ENCODE measurements around the gene ADK.
"Not testable (repeated sequence)": the region's sequence is repeated elsewhere in the genome, so short reads cannot be mapped to it uniquely, and the experiment has no call there.

ADK gene

DNA sequence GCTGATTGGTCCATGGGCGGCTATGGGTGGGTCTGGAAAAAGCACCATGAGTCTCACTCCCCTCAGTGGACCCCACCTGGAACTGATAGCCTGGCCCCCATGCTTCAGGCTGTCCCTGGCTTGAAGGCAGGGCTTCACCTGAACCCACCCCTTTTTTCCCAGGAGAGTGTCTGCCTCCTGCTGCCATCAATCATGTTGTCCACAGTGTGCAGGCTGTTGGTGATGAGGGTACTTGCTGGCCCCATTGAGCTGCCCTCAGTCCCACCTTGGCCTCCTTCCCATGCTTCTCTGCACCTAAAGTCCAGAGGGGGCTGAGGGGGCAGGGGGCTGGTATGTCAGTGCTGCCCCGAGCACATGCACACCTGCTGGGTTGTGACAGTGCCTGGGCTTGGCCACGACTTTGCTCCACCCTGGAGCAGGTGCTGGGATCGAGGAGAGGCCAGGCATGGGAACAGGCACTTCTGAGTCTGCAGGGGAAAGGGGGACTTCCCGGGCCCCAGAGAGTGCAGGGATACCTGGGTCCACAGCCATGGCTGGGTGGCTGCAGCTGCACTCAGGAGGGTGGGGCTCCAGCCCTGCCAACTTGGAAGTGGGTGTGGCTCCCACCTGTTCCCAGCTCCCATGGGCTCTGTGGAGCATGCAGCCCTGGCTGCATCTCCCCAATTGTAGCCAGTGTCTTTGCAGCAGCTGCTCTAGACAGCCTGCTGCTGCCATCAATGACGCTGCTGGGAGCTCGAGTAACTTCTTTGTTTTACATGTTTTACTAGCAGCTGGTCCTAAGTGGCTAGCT is 56.9 kb downstream of the ADK start:
- Histone ChIP-seq H3K36me3 (ENCODE audit: control insufficient read depth, insufficient read depth, low read length) (peaks cover 18% of the 10 kb centered on the region), H3K4me3 (ENCODE audit: extremely low read depth, insufficient read depth, low read length, poor library complexity, severe bottlenecking) (no peak overlapping the region), H3K27ac (ENCODE audit: low read depth, low read length, severe bottlenecking) (no peak overlapping the region), H3K4me1 (ENCODE audit: control insufficient read depth, insufficient read depth, low read length, poor library complexity, severe bottlenecking) (no peaks in the 10 kb centered on the region), H3K9me3 (ENCODE audit: control insufficient read depth, low read length) (no peaks in the 10 kb centered on the region)
- WGBS, 2 experiments (ENCODE audit: insufficient coverage in 2 of 2): 72% methylated on average over 4 to 6 of the region's 7 CpGs

GRCh38 chr10:74208997-74209396 is 58.0 kb downstream of the ADK start:
- no peaks in the 10 kb centered on the region for H3K9me3 ChIP-seq (ENCODE audit: control insufficient read depth, low read length)
- no peak overlapping the region for H3K4me3 ChIP-seq (ENCODE audit: extremely low read depth, insufficient read depth, low read length, poor library complexity, severe bottlenecking)
- H3K36me3 ChIP-seq (ENCODE audit: control insufficient read depth, insufficient read depth, low read length): peaks cover 13% of the 10 kb centered on the region
- H3K27ac ChIP-seq (ENCODE audit: low read depth, low read length, severe bottlenecking): no peak overlapping the region
- no peaks in the 10 kb centered on the region for H3K4me1 ChIP-seq (ENCODE audit: control insufficient read depth, insufficient read depth, low read length, poor library complexity, severe bottlenecking)
- 89% methylated on average over 1 of the region's 3 CpGs; no CpG with 5 or more reads in 1 of the 2 experiments for WGBS, 2 experiments (ENCODE audit: insufficient coverage in 2 of 2)

DNA sequence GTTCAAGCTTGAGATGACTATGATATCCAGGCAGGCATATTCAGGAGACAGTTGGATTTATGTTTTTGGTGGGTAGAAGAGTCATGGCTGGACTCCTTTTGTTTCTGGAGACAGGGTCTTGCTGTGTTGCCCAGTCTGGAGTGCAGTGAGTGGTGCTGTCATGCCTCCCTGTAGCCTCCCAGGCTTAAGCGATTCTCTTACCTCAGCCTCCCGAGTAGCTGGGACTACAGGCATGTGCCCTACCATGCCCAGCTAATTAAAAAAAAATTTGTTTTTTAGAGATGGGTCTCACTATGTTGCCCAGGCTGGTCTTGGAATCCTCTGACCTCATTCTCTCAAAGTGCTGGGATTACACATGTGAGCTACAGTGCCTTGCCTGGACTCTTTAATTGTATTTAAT is 62.0 kb downstream of the ADK start:
- 100% methylated on average over 2 of the region's 2 CpGs; no CpG with 5 or more reads in 1 of the 2 experiments for WGBS, 2 experiments (ENCODE audit: insufficient coverage in 2 of 2)

DNA sequence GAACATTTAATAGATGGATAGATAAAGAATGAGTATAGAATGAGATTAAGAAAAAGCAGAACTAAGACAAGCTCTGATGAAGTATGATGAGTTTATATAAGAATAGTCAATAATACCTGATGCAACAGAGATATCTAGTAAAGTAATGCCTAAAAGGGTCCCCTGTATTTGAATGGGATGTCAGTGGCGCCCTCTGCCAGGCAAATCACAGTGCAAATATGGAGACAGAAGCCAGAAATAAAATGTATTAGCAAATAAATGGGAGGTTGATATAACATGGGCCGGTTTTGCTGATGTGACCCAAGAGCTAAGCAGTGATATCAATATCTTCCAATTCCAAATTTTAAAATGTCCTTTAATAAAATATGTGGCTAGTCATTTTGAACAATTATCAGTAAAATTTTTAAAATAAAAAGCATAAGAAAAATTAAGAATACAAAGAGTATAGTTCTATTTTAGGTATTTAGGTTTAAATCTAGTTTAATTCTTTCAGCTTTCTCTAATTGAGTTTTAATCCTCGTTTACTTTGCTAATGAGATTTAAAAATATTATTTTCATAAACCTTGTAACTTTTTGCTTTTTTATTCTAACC is 62.6 kb downstream of the ADK start:
- peaks cover 4% of the 10 kb centered on the region for H3K9me3 ChIP-seq (ENCODE audit: control insufficient read depth, low read length)
- WGBS, 2 experiments (ENCODE audit: insufficient coverage in 2 of 2): 80% methylated on average over 1 of the region's 3 CpGs; no CpG with 5 or more reads in 1 of the 2 experiments
- H3K27ac ChIP-seq (ENCODE audit: low read depth, low read length, severe bottlenecking): no peak overlapping the region
- no peaks in the 10 kb centered on the region for H3K4me1 ChIP-seq (ENCODE audit: control insufficient read depth, insufficient read depth, low read length, poor library complexity, severe bottlenecking)
- H3K36me3 ChIP-seq (ENCODE audit: control insufficient read depth, insufficient read depth, low read length): peaks cover 10% of the 10 kb centered on the region
- no peak overlapping the region for H3K4me3 ChIP-seq (ENCODE audit: extremely low read depth, insufficient read depth, low read length, poor library complexity, severe bottlenecking)

More for the DNA sequence above, 62.0 kb downstream of the ADK start:
- Histone ChIP-seq H3K4me1 (ENCODE audit: control insufficient read depth, insufficient read depth, low read length, poor library complexity, severe bottlenecking) (no peaks in the 10 kb centered on the region), H3K4me3 (ENCODE audit: extremely low read depth, insufficient read depth, low read length, poor library complexity, severe bottlenecking) (no peak overlapping the region), H3K36me3 (ENCODE audit: control insufficient read depth, insufficient read depth, low read length) (peaks cover 13% of the 10 kb centered on the region), H3K9me3 (ENCODE audit: control insufficient read depth, low read length) (peaks cover 4% of the 10 kb centered on the region), H3K27ac (ENCODE audit: low read depth, low read length, severe bottlenecking) (no peak overlapping the region)

DNA sequence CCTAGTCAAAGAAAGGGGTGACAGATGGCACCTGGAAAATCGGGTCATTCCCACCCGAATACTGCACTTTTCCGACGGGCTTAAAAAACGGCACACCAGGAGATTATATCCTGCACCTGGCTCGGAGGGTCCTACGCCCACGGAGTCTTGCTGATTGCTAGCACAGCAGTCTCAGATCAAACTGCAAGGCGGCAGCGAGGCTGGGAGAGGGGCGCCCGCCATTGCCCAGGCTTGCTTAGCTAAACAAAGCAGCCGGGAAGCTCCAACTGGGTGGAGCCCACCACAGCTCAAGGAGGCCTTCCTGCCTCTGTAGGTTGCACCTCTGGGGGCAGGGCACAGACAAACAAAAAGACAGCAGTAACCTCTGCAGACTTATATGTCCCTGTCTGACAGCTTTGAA is 66.1 kb downstream of the ADK start:
- not testable (repeated sequence) for H3K9me3 ChIP-seq (ENCODE audit: control insufficient read depth, low read length); H3K27ac ChIP-seq (ENCODE audit: low read depth, low read length, severe bottlenecking); H3K4me1 ChIP-seq (ENCODE audit: control insufficient read depth, insufficient read depth, low read length, poor library complexity, severe bottlenecking); H3K4me3 ChIP-seq (ENCODE audit: extremely low read depth, insufficient read depth, low read length, poor library complexity, severe bottlenecking)
- 93 to 99% methylated on average over 5 to 9 of the region's 13 CpGs for WGBS, 2 experiments (ENCODE audit: insufficient coverage in 2 of 2)
- peaks cover 10% of the 10 kb centered on the region for H3K36me3 ChIP-seq (ENCODE audit: control insufficient read depth, insufficient read depth, low read length)

GRCh38 chr10:74222467-74222866 is 71.4 kb downstream of the ADK start:
- H3K4me1 ChIP-seq (ENCODE audit: control insufficient read depth, insufficient read depth, low read length, poor library complexity, severe bottlenecking); H3K9me3 ChIP-seq (ENCODE audit: control insufficient read depth, low read length); H3K27ac ChIP-seq (ENCODE audit: low read depth, low read length, severe bottlenecking); H3K36me3 ChIP-seq (ENCODE audit: control insufficient read depth, insufficient read depth, low read length); H3K4me3 ChIP-seq (ENCODE audit: extremely low read depth, insufficient read depth, low read length, poor library complexity, severe bottlenecking): not testable (repeated sequence)
- no CpG with 5 or more reads among the region's 4 CpGs for WGBS, 2 experiments (ENCODE audit: insufficient coverage in 2 of 2)

- Histone ChIP-seq H3K4me3 (ENCODE audit: extremely low read depth, insufficient read depth, low read length, poor library complexity, severe bottlenecking) (no peak overlapping the region), H3K36me3 (ENCODE audit: control insufficient read depth, insufficient read depth, low read length) (peaks cover 6% of the 10 kb centered on the region), H3K4me1 (ENCODE audit: control insufficient read depth, insufficient read depth, low read length, poor library complexity, severe bottlenecking) (peaks cover 13% of the 10 kb centered on the region), H3K27ac (ENCODE audit: low read depth, low read length, severe bottlenecking) (peak overlapping the region; percentile 43), H3K9me3 (ENCODE audit: control insufficient read depth, low read length) (no peaks in the 10 kb centered on the region)
- WGBS, 2 experiments (ENCODE audit: insufficient coverage in 2 of 2): 87 to 89% methylated on average over 5 to 6 of the region's 9 CpGs
Observed at GRCh38 chr10:74223755-74224529, 72.9 kb downstream of the ADK start.

GRCh38 chr10:74227697-74228424 is 76.8 kb downstream of the ADK start:
- no peak overlapping the region for H3K4me3 ChIP-seq (ENCODE audit: extremely low read depth, insufficient read depth, low read length, poor library complexity, severe bottlenecking)
- WGBS, 2 experiments (ENCODE audit: insufficient coverage in 2 of 2): 93% methylated on average over 2 of the region's 3 CpGs; no CpG with 5 or more reads in 1 of the 2 experiments
- peaks cover 13% of the 10 kb centered on the region for H3K4me1 ChIP-seq (ENCODE audit: control insufficient read depth, insufficient read depth, low read length, poor library complexity, severe bottlenecking)
- peaks cover 6% of the 10 kb centered on the region for H3K36me3 ChIP-seq (ENCODE audit: control insufficient read depth, insufficient read depth, low read length)
- H3K9me3 ChIP-seq (ENCODE audit: control insufficient read depth, low read length): no peaks in the 10 kb centered on the region
- no peak overlapping the region for H3K27ac ChIP-seq (ENCODE audit: low read depth, low read length, severe bottlenecking)

DNA sequence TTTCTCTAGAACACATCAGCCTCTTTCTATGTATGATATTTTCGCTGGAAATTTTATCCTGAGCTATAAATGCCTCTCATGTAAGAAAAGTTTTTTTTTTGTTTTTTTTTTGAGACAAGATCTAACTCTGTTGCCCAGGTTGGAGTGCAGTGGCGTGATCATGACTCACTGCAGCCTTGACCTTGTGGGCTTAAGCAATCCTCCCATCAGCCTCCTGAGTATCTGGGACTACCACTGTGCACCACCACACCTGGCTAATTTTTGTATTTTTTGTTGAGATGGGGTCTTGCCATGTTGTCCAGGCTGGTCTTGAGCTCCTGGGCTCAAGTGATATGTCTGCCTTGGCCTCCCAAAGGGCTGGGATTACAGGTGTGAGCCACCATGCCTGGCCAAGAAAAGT is 80.4 kb downstream of the ADK start:
- Histone ChIP-seq H3K9me3 (ENCODE audit: control insufficient read depth, low read length) (no peaks in the 10 kb centered on the region), H3K36me3 (ENCODE audit: control insufficient read depth, insufficient read depth, low read length) (no peaks in the 10 kb centered on the region), H3K4me3 (ENCODE audit: extremely low read depth, insufficient read depth, low read length, poor library complexity, severe bottlenecking) (no peak overlapping the region), H3K4me1 (ENCODE audit: control insufficient read depth, insufficient read depth, low read length, poor library complexity, severe bottlenecking) (peaks cover 11% of the 10 kb centered on the region), H3K27ac (ENCODE audit: low read depth, low read length, severe bottlenecking) (no peak overlapping the region)
- 100% methylated on average over 1 of the region's 2 CpGs; no CpG with 5 or more reads in 1 of the 2 experiments for WGBS, 2 experiments (ENCODE audit: insufficient coverage in 2 of 2)

DNA sequence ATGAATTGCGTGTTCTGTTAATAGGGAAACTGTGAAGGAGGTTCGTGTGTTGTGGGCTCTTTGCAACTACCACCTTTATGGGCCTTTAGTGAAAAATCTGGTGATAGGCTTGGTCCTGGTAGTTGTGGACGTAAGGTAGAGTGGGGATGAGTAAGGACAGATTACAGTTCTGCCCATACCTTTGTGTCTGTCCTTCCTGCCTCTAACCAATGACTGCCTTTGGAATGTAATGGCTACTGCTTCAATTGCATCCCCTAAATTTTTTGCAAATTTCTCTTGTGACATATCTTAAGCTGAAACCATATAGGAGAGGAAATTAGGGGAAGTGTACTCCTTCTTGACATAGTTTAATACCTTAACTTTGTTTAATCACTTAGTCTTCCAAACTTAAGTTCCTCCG is 82.3 kb downstream of the ADK start:
- H3K9me3 ChIP-seq (ENCODE audit: control insufficient read depth, low read length): no peaks in the 10 kb centered on the region
- H3K4me3 ChIP-seq (ENCODE audit: extremely low read depth, insufficient read depth, low read length, poor library complexity, severe bottlenecking): no peak overlapping the region
- peaks cover 8% of the 10 kb centered on the region for H3K4me1 ChIP-seq (ENCODE audit: control insufficient read depth, insufficient read depth, low read length, poor library complexity, severe bottlenecking)
- H3K36me3 ChIP-seq (ENCODE audit: control insufficient read depth, insufficient read depth, low read length): no peaks in the 10 kb centered on the region
- H3K27ac ChIP-seq (ENCODE audit: low read depth, low read length, severe bottlenecking): no peak overlapping the region
- 94% methylated on average over 2 of the region's 4 CpGs; no CpG with 5 or more reads in 1 of the 2 experiments for WGBS, 2 experiments (ENCODE audit: insufficient coverage in 2 of 2)

Data from mesodermal cell (in vitro differentiated cells).